Measurements from ENCODE around the gene CCDC142.
"Not testable (repeated sequence)": the region's sequence is repeated elsewhere in the genome, so short reads cannot be mapped to it uniquely, and the experiment has no call there.

The CCDC142 gene

GRCh38 chr2:74464406-74464805 is 18.4 kb downstream of the CCDC142 start:
- DNase-seq (ENCODE audit: low read depth) = no peak

GRCh38 chr2:74462786-74463105 is 20.1 kb downstream of the CCDC142 start:
- DNase-seq (ENCODE audit: low read depth) = no peak

GRCh38 chr2:74462054-74462785 is 20.6 kb downstream of the CCDC142 start:
- no peak for DNase-seq (ENCODE audit: low read depth)

- no peak for DNase-seq (ENCODE audit: low read depth)
Measured at GRCh38 chr2:74461187-74462053, 21.4 kb downstream of the CCDC142 start.

- not testable (repeated sequence) for DNase-seq (ENCODE audit: low read depth)
Measured at GRCh38 chr2:74460187-74460586, 22.6 kb downstream of the CCDC142 start.

- not testable (repeated sequence) for DNase-seq (ENCODE audit: low read depth)
Measured at GRCh38 chr2:74459503-74460118, 23.2 kb downstream of the CCDC142 start.

- no peak for DNase-seq (ENCODE audit: low read depth)
Measured at GRCh38 chr2:74458938-74459363, 23.8 kb downstream of the CCDC142 start.

- DNase-seq (ENCODE audit: low read depth) = peak; percentile 98
Measured at GRCh38 chr2:74458132-74458937, 24.5 kb downstream of the CCDC142 start, which contains the start of gene WBP1. Gene WBP1 (plus strand): TSS chr2:74458438. CDS start chr2:74458603, 165 bp downstream.

- DNase-seq (ENCODE audit: low read depth) = peak; percentile 69
Measured at GRCh38 chr2:74457549-74458131, 25.2 kb downstream of the CCDC142 start.

- DNase-seq (ENCODE audit: low read depth) = no peak
Measured at GRCh38 chr2:74457129-74457548, 25.7 kb downstream of the CCDC142 start.

- DNase-seq (ENCODE audit: low read depth) = peak; percentile 97
Measured at GRCh38 chr2:74454654-74455511, 27.9 kb downstream of the CCDC142 start, which contains the start of gene INO80B. Gene INO80B (plus strand): TSS chr2:74455087. CDS start chr2:74455117, 30 bp downstream.

- no peak for DNase-seq (ENCODE audit: low read depth)
Measured at GRCh38 chr2:74450570-74451190, 32.1 kb downstream of the CCDC142 start.

GRCh38 chr2:74448771-74449170 is 34.0 kb downstream of the CCDC142 start:
- DNase-seq (ENCODE audit: low read depth) = no peak

- no peak for DNase-seq (ENCODE audit: low read depth)
Measured at GRCh38 chr2:74447230-74447999, 35.4 kb downstream of the CCDC142 start.

- DNase-seq (ENCODE audit: low read depth) = no peak
Measured at GRCh38 chr2:74444498-74445318, 38.1 kb downstream of the CCDC142 start.

GRCh38 chr2:74442483-74443297 is 40.1 kb downstream of the CCDC142 start:
- DNase-seq (ENCODE audit: low read depth) = not testable (repeated sequence)

Measured in stimulated activated CD8-positive, alpha-beta memory T cell treated with anti-CD3 and anti-CD28 coated beads, Interleukin-12 subunit alpha, Interleukin-12 subunit beta, amount 100 ng/mL, for 1 hour (primary cell).